Muscle of arm (tissue), 14 donors: ENCODE results near the gene EFNB2. TPM values are rescaled to one million over a fixed set of nuclear protein-coding genes. Genes with fewer than 3 reads are reported as not detected.

Experiments
- DNase-seq: peaks from one replicate; pipeline ENCODE4 v3.0.0-alpha.2; 2013
- long read RNA-seq, 11 donors: transcript quantifications; one replicate each; lab custom pipeline, GENCODE V29; 2026
- polyA plus RNA-seq, 12 donors: library from polyadenylated mRNA; unstranded; fragments of 120-200 nt; gene quantifications; one replicate each; pipeline ENCODE4 v1.2.1, GENCODE V29; 2013; ENCODE audit not compliant: insufficient read length in 12 of 12

Gene EFNB2, protein sequence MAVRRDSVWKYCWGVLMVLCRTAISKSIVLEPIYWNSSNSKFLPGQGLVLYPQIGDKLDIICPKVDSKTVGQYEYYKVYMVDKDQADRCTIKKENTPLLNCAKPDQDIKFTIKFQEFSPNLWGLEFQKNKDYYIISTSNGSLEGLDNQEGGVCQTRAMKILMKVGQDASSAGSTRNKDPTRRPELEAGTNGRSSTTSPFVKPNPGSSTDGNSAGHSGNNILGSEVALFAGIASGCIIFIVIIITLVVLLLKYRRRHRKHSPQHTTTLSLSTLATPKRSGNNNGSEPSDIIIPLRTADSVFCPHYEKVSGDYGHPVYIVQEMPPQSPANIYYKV
- 10 to 100 TPM in 11 of 12 donors, not detected in 1; 17.7 to 73.8 (median 21.6) TPM for polyA plus RNA-seq
- long read RNA-seq, donor 1, full-length matches to known transcripts: 8 of 37 reads
- long read RNA-seq, donor 1, partial matches to known transcripts: 29 of 37 reads
- long read RNA-seq, donor 1, other reads (novel, unspliced or antisense): 0 of 37 reads
- long read RNA-seq, donor 2, full-length matches to known transcripts: 4 of 4 reads
- long read RNA-seq, donor 2, partial matches to known transcripts: 0 of 4 reads
- long read RNA-seq, donor 2, other reads (novel, unspliced or antisense): 0 of 4 reads
- long read RNA-seq, donor 3, full-length matches to known transcripts: 6 of 6 reads
- long read RNA-seq, donor 3, partial matches to known transcripts: 0 of 6 reads
- long read RNA-seq, donor 3, other reads (novel, unspliced or antisense): 0 of 6 reads
- long read RNA-seq, donor 4, full-length matches to known transcripts: 2 of 2 reads
- long read RNA-seq, donor 4, partial matches to known transcripts: 0 of 2 reads
- long read RNA-seq, donor 4, other reads (novel, unspliced or antisense): 0 of 2 reads
- long read RNA-seq, donor 5, full-length matches to known transcripts: 13 of 13 reads
- long read RNA-seq, donor 5, partial matches to known transcripts: 0 of 13 reads
- long read RNA-seq, donor 5, other reads (novel, unspliced or antisense): 0 of 13 reads
- long read RNA-seq, donor 6, full-length matches to known transcripts: 5 of 5 reads
- long read RNA-seq, donor 6, partial matches to known transcripts: 0 of 5 reads
- long read RNA-seq, donor 6, other reads (novel, unspliced or antisense): 0 of 5 reads
- long read RNA-seq, donor 7, full-length matches to known transcripts: 7 of 7 reads
- long read RNA-seq, donor 7, partial matches to known transcripts: 0 of 7 reads
- long read RNA-seq, donor 7, other reads (novel, unspliced or antisense): 0 of 7 reads
- long read RNA-seq, donor 8, full-length matches to known transcripts: 16 of 16 reads
- long read RNA-seq, donor 8, partial matches to known transcripts: 0 of 16 reads
- long read RNA-seq, donor 8, other reads (novel, unspliced or antisense): 0 of 16 reads
- long read RNA-seq, donor 9, full-length matches to known transcripts: 7 of 7 reads
- long read RNA-seq, donor 9, partial matches to known transcripts: 0 of 7 reads
- long read RNA-seq, donor 9, other reads (novel, unspliced or antisense): 0 of 7 reads
- long read RNA-seq, donor 10, full-length matches to known transcripts: 9 of 9 reads
- long read RNA-seq, donor 10, partial matches to known transcripts: 0 of 9 reads
- long read RNA-seq, donor 10, other reads (novel, unspliced or antisense): 0 of 9 reads
- long read RNA-seq, donor 11, full-length matches to known transcripts: 10 of 10 reads
- long read RNA-seq, donor 11, partial matches to known transcripts: 0 of 10 reads
- long read RNA-seq, donor 11, other reads (novel, unspliced or antisense): 0 of 10 reads

DNA sequence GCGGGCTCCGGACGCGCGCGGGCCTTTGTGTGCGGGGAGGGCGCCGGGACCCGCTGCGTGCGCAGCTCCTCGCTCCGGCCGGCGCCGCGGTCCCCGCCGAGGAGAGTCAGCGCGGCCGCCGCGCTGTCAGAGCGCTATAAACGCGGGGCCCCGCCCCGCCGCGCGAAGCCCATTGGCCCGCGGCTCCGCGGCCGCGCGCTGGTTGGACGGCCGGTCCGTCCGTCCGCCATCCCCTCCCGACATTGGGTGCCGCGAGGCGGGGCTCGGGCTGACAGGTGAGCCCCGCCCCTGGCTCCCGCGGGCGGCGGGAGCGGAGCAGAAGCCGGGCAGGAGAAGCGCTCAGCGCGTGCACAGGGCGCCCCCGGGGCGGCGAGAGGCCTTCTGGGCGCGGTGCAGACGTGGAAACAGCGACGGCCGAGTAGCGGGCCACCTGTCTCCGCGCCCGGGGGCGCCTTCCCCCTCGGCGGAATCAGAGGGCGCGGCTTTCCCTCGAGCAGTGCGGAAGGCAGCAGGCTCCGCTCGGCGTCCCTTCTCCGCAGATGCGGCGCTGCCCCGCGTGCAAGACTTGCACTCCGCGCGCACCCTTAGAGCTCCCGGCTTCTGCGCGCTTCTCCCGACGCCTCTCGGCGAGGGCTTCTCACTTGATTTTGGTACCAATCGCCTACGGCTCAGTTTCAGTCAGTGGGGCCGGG lies at the start of gene EFNB2:
TSS of gene EFNB2 (minus strand) at position 111 of the 692 bp plus-strand sequence. CDS start 698 bp downstream, outside the sequence.
- peak; percentile 81 for DNase-seq

GRCh38 chr13:106581225-106581624 lies 45.8 kb upstream of the EFNB2 start:
- DNase-seq: no peak

DNA sequence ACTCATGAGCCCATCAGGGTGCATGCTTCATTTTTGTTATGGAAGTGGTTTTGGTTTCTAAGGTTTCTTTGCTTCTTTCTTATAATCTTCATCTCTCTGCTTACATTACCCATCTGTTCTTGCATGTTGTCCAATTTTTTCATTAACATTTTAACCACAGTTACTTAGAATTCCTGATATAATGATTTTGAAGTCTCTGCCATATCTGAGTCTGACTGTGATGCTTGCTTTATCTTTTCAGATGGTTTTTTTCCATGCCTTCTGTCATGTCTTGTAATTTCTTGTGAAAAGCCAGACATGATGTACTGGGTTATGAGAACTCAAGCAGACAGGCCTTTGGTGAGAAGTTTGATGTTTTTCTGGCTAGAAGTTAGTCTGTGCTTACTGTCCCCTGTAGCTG lies 40.4 kb upstream of the EFNB2 start:
- DNase-seq: no peak

DNA sequence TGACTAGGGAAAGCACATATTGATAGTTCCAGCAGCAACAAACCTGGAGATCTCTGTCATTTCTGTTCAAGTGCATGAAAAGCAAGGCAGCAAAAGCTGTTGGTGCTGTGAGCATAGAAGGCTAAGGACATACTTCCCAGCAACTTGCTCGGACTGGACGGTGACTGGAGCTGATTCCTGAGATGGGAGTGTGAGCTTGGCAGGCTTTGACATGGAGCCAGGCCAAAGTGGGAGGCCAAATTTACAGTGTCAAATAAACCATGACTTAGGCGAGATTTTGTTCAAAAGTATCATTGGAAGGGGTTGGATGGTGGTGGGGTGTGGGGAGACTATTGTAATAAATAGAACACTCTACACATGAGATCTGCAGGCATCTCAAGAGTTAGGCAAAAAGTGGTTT lies 38.4 kb upstream of the EFNB2 start:
- peak; percentile 55 for DNase-seq

GRCh38 chr13:106573284-106573846 lies 37.9 kb upstream of the EFNB2 start:
- DNase-seq: no peak

DNA sequence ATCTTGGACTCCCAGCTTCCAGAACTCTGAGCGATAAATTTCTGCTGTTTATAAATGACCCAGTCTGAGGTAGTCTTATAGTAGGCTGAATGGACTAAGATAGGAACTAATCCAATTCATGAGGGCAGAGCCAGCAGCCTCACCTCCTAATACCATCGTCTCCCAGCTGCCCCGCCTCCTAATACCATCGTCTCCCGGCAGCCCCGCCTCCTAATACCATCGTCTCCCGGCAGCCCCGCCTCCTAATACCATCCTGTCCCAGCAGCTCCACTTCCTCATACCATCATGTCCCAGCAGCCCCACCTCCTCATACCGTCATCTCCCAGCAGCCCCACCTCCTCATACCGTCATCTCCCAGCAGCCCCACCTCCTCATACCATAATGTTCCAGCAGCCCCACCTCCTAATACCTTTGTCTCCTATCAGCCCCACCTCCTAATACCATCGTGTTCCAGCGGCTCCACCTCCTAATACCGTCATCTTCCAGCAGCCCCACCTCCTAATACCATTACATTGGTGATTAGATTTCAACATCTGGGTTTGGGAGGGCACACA lies 34.9 kb upstream of the EFNB2 start:
- no peak for DNase-seq

- DNase-seq: no peak
Observed at GRCh38 chr13:106569233-106570095, 34.0 kb upstream of the EFNB2 start.

DNA sequence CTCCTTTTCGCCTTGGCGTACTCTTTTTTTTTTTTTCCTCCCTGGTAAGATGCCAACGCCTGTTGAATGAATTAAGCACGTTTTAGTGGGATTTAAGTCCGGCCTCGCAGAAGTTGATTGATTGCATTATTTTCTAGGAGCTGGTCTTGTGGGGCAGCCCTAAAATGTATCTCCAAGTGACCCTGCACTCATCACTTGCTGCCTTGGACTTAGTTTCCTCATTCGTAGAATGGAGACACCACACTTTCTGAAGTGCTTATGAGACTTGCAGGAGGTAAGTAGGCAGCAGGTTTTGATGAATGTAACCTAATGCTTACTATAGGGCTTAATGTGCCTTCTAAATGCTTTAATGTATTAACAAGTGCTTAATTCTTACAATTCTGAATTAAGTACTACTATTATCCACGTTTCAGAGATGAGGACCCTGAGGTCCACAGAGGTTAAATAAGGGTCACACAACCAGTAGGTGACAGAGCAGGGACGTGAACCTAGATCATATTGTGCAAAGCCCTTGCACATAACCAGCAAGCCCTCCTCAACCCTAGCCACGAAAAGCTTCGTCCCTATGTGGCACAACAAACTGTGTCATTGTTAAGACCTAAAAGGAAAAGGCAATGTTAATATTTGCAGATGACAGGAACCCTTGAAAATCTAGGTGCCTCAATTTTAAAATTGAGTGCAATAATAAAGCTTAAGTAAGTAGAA lies 33.0 kb upstream of the EFNB2 start:
- DNase-seq: no peak

DNA sequence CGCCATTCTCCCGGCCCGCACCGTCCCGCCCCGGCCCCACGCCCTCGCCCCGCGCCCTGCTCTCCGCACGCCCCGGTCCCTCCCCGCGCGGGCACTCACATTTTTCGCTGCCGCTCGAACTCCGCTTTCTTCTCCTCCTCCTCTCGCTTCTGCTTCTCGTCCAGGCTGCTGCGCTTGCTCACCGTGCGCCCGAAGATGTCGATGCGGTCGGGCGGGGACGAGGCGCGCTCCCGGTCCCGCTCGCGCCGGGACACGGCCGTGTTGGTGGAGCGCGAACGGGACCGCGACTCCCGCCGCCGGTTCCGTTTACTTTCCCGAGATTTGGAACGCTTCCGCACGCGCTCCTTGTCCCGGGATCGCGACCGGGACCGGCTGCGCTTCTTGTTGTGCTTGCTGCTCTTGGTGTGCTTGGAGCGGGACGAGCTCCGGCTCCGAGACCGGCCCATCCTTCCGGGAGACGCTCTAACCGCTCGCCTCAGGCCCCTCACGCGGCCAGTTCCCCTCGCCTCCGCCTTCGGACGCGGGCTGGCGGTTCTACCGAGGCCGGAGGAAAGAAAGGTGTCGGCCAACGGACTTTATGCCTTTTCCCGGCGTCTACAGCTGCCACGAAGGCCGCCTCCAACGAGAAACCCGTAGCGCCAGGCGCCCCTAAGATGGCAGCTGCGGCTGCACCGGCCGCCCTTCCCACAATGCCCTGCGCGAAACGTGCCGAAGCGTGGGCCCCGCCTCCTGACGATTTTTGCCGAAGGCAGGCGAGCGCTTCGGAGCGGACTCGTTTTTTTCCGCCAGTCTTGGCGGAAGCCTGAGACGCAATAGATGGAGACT lies 32.2 kb upstream of the EFNB2 start, which contains the start of gene ARGLU1:
TSS of gene ARGLU1 (minus strand) at position 664 of the 825 bp plus-strand sequence. CDS start at position 446, 218 bp downstream.
- DNase-seq: peak; percentile 97

DNA sequence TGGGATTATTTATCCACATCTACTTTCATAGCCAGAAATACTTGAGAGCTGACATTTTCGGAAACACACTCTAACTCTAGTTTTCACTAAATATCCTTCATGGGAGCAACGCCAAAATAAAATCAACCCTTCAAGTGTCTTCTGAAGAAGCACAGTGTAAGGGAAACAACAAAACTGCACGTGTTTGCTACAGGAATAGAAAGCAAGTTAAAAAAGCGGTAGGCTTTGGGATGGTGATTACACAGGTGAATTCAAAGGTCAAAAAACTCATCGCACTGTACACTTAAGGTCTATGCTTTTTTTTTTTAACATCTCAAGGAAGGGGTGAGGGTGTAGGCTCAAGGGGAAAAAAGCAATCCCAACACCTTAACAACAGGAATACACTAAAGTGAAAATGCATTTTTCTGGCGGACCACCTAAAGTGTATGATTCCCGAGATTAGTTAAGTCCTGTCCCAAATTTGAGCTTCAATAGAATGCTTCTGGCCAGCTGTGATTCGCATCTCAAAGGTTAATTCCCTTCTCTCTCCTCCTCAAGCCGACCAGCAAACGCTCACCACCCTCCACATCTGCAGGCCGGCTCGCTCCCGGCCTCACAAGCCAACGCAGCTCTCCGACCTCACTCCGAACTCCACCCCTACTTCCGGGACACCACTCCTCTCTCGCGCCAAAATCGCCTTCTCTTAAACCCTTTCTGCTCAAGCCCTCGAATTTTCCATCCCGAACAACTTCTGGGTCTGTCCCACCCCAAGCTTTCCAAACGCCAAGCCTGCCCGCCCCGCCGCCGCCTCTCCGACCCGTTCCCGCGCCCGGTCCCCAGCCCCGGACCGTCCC lies 31.4 kb upstream of the EFNB2 start:
- peak; percentile 74 for DNase-seq

DNA sequence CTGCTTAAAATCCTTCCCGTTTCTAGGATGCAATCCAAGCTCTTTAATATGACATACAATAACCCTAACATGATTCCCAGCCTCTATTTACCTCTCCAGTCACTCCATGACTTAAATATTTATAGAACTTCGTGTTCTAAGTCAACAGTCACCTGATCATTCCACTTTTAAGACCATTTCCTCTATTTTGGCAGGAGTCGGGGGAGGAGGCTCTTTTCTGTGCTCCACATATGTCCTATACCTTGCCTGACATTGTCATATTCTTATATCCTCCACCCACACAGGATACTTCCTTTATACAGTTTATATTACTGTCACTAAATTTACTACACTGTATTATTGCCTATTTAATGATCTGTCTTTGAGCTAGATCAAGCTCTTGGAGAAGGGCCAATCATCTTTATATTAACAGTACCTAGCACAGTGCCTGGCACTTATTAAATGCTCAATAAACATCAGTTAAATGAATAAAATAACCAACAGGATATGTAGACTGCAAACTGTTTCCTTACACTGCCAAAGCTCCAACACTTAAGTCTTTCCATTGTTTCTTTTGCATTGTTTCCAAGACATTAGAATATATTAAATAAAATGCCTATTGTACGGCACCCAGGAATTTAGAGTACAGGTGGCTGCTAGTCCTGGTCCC lies 29.8 kb upstream of the EFNB2 start:
- no peak for DNase-seq

DNA sequence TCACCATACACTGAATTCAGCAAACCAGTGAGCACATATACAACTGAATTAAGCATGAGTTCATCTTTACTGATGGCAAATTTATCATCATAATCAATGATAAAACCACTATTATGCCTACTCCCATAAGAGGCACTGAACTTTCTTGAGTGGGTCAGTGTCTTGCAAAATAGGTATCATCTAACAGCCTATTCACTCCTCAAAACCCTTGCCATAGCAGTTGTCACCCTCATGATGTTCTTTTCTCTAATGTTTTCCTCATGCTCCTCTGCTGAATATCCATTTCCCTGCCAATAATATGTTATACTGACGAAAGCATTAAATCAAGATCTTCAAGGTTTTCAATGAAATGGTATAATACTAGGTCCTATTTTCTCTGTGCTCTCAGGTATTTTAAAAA lies 26.8 kb upstream of the EFNB2 start:
- DNase-seq: no peak

- no peak for DNase-seq
Observed at GRCh38 chr13:106561551-106562170, 26.2 kb upstream of the EFNB2 start.

DNA sequence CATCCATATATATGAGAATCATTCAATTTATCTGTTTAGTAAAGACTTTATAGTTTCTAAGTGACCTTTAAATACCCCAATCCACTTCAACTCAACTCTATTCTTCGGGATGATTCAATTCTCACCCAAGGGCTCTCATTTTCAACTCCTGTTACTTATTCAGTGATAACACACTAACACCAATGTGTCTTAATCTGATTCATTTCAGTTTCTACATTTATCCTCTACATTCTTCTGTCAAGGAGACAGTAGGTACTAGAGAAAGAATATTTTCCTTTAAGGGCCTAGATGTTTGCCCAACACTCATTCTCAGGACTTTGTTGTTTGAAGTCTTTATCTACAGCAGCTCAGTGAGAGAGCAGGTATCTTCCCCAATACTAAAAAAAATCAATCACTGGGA lies 25.4 kb upstream of the EFNB2 start:
- DNase-seq: no peak

GRCh38 chr13:106558527-106558926 lies 23.1 kb upstream of the EFNB2 start:
- DNase-seq: no peak
